CD4-positive, alpha-beta memory T cell (primary cell): Measurements from ENCODE around the gene ZCCHC2. TPM values are rescaled to one million over a fixed set of nuclear protein-coding genes. Genes with fewer than 3 reads are reported as not detected.
A peak's percentile ranks its signal among the peaks of the same experiment; 100 is the strongest.

ENCODE experiments used
- CTCF ChIA-PET: fragments of 350-600 bp; sonication (Branson Sonifier 250); formaldehyde crosslinking; loops from one replicate; lab custom pipeline; 2021; ENCODE audit warnings: inconsistent platforms; ENCODE audit not compliant: partially characterized antibody; lab: Charles Lee
- POLR2A ChIA-PET: fragments of 350-600 bp; sonication (Branson Sonifier 250); formaldehyde crosslinking; loops from one replicate; lab custom pipeline; 2021; ENCODE audit not compliant: partially characterized antibody; lab: Charles Lee
- DNase-seq, 5 donors: peaks; one replicate each; pipeline versions ENCODE4 v3.0.0 to v3.0.0-alpha.2; 2020 to 2022; ENCODE audit warnings: mixed read lengths in 1 of 5
- H3K27ac ChIP-seq: one replicate; pipeline ENCODE4 v1.7.0; 2013; ENCODE audit warnings: low read depth, low read length
- H3K27me3 ChIP-seq: 2 replicates; pipeline ENCODE4 v1.7.0; 2013; ENCODE audit warnings: mild to moderate bottlenecking, low read length, moderate library complexity; ENCODE audit not compliant: insufficient read depth
- H3K36me3 ChIP-seq: 2 replicates; pipeline ENCODE4 v1.7.0; 2013; ENCODE audit warnings: mild to moderate bottlenecking, low read length, moderate library complexity; ENCODE audit not compliant: insufficient read depth
- H3K4me1 ChIP-seq: 2 replicates; pipeline ENCODE4 v1.7.0; 2013; ENCODE audit warnings: mild to moderate bottlenecking, low read length, moderate library complexity; ENCODE audit not compliant: insufficient read depth
- H3K4me3 ChIP-seq, 2 donors: one replicate each; pipeline ENCODE4 v1.7.0; 2013; ENCODE audit warnings: low read length in 2 of 2, mild to moderate bottlenecking in 1 of 2
- H3K9me3 ChIP-seq, 2 donors: one replicate each; pipeline ENCODE4 v1.7.0; 2013; ENCODE audit warnings: low read length in 2 of 2, control low read depth in 1 of 2; ENCODE audit not compliant: control insufficient read depth in 1 of 2
- H3K27ac Mint-ChIP-seq, 7 donors: one replicate each; pipeline ENCODE4 v1.8.0; 2020 to 2021; ENCODE audit warnings: mixed read lengths in 7 of 7, mild to moderate bottlenecking in 6 of 7, inconsistent platforms in 3 of 7, moderate library complexity in 3 of 7
- H3K27me3 Mint-ChIP-seq, 2 donors: one replicate each; pipeline ENCODE4 v1.8.0; 2020 to 2021; ENCODE audit warnings: mixed read lengths in 2 of 2
- H3K36me3 Mint-ChIP-seq, 2 donors: one replicate each; pipeline ENCODE4 v1.8.0; 2020 to 2021; ENCODE audit warnings: mixed read lengths in 2 of 2, inconsistent platforms in 1 of 2, mild to moderate bottlenecking in 1 of 2
- H3K4me1 Mint-ChIP-seq, 4 donors: one replicate each; pipeline ENCODE4 v1.8.0; 2020 to 2021; ENCODE audit warnings: mixed read lengths in 4 of 4, mild to moderate bottlenecking in 1 of 4
- H3K4me3 Mint-ChIP-seq, 8 donors: one replicate each; pipeline ENCODE4 v1.8.0; 2020 to 2021; ENCODE audit warnings: mixed read lengths in 8 of 8, mild to moderate bottlenecking in 7 of 8, moderate library complexity in 6 of 8, inconsistent platforms in 3 of 8
- H3K9me3 Mint-ChIP-seq, 8 donors: one replicate each; pipeline ENCODE4 v1.8.0; 2020 to 2021; ENCODE audit warnings: mixed read lengths in 8 of 8, mild to moderate bottlenecking in 5 of 8, inconsistent platforms in 3 of 8, moderate library complexity in 1 of 8
- intact Hi-C: fragments of 100-400 bp; cut with micrococcal nuclease; formaldehyde crosslinking; loops from one replicate; pipeline ENCODE4 v1.15.1; 2023
- polyA plus RNA-seq, 2 donors: library from polyadenylated mRNA; unstranded; fragments of 300-500 nt; fragmentation: Illumina TruSeq; gene quantifications; one replicate each; pipeline ENCODE4 v1.2.3, GENCODE V29; 2021
- total RNA-seq, 2 experiments: library from RNA; stranded (reverse); gene quantifications; one replicate each; pipeline ENCODE4 v1.2.3, GENCODE V29; 2021

ZCCHC2 gene
- total and polyA plus RNA-seq, 4 experiments from 2014 or later = 1.2 to 52.2 (median 27.0) TPM

DNA sequence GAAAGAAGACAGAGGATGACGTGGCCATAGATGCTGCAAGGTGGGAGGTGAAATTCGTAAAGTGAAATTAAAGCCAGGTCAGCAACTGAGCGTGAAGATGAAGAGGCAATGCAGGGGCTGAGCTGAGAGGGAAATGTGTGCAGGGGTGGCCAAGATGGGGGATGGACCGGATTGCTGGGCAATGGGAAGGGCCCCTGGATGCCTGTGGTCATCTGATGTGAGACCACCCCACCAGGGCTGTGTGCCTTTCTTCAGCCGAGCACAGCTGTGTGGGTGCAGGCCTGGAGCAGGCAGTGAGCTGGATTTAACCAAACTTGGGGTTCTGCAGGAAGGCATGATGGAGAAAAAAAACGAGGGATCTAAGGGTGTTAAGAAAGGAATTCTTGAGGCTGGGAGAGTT lies 80.4 kb downstream of the ZCCHC2 start:
- peaks cover 0 to 2% (median 0%) of the 10 kb centered on the region in 8 donors for H3K9me3 Mint-ChIP-seq
- no peak overlapping the region for H3K27ac ChIP-seq
- peaks cover 11% of the 10 kb centered on the region for H3K27me3 ChIP-seq
- peak overlapping the region in 1 of 7 donors; percentile 14 for H3K27ac Mint-ChIP-seq
- H3K4me1 Mint-ChIP-seq = no peaks in the 10 kb centered on the region
- no peaks in the 10 kb centered on the region for H3K4me1 ChIP-seq
- CTCF ChIA-PET = interaction anchor here (0.7 kb wide), 1 partner anchor 21 kb away, joined by 3 read pairs; no protein-coding TSS in a partner anchor
- no peak overlapping the region for H3K4me3 ChIP-seq
- H3K4me3 Mint-ChIP-seq = no peak overlapping the region
- POLR2A ChIA-PET = interaction anchor here (0.6 kb wide), 1 partner anchor 529 kb away, joined by 5 read pairs; no protein-coding TSS in a partner anchor
- H3K27me3 Mint-ChIP-seq = peaks cover 39 to 50% of the 10 kb centered on the region in 2 donors
- no peaks in the 10 kb centered on the region for H3K9me3 ChIP-seq
- no peaks in the 10 kb centered on the region for H3K36me3 ChIP-seq
- H3K36me3 Mint-ChIP-seq = no peaks in the 10 kb centered on the region
- intact Hi-C loops = no loop called here
- no peak for DNase-seq

DNA sequence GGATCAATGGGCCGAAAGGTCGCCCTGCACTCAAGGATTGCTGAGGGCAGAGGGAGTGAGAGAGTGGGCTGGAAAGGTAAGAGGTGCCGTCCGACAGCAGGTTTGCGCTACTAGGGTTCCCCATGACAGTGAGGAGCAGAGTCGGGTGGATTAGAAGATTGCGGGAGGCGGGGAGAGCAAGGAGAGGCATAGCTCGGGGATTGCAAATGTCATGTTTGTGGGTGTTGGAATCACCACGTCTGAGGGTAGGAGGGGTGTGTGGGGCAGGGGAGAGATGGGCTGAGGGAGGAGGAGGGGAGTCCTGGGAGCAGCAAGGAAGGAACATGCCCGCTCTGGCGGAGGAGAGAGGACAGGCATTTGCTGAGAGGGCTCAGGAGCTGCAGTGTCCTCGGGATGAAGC lies 81.2 kb downstream of the ZCCHC2 start:
- no peaks in the 10 kb centered on the region for H3K9me3 ChIP-seq
- POLR2A ChIA-PET = no interaction called here
- no peak for DNase-seq
- peaks cover 8% of the 10 kb centered on the region for H3K27me3 ChIP-seq
- H3K36me3 ChIP-seq = no peaks in the 10 kb centered on the region
- no peaks in the 10 kb centered on the region for H3K4me1 Mint-ChIP-seq
- no peak overlapping the region for H3K4me3 Mint-ChIP-seq
- intact Hi-C loops = no loop called here
- H3K27me3 Mint-ChIP-seq = peaks cover 31 to 43% of the 10 kb centered on the region in 2 donors
- CTCF ChIA-PET = no interaction called here
- no peak overlapping the region for H3K27ac ChIP-seq
- H3K9me3 Mint-ChIP-seq = peaks cover 0 to 2% (median 0%) of the 10 kb centered on the region in 8 donors
- no peak overlapping the region for H3K4me3 ChIP-seq
- H3K4me1 ChIP-seq = no peaks in the 10 kb centered on the region
- H3K36me3 Mint-ChIP-seq = no peaks in the 10 kb centered on the region
- no peak overlapping the region for H3K27ac Mint-ChIP-seq

DNA sequence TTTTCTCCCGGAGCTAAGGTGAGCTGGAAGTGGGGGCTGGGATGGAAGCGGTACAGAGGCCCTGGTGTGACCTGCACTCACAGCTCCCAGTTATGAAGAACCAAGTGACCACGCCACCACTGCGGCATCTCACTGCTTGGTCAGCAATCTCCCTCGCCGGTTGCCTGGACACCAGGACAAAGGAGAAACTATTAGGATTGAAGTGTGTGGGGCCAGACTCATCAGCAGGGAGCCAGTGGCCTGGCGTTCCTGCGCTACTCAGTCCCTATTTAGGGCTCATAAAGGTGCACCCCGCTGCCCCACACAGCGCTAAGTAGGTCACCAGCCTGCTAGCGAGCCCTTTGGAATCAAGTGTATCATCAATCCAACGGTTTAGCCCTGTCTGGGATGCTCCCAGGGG lies 82.9 kb downstream of the ZCCHC2 start:
- no peak overlapping the region for H3K4me3 ChIP-seq
- no peak overlapping the region for H3K27ac ChIP-seq
- H3K4me1 Mint-ChIP-seq = peaks cover 0 to 3% (median 0%) of the 10 kb centered on the region in 4 donors
- no peaks in the 10 kb centered on the region for H3K36me3 ChIP-seq
- no peak for DNase-seq
- CTCF ChIA-PET = interaction anchor here (1.3 kb wide), 1 partner anchor 19 kb away, joined by 4 read pairs; no protein-coding TSS in a partner anchor
- no peak overlapping the region for H3K4me3 Mint-ChIP-seq
- no peaks in the 10 kb centered on the region for H3K4me1 ChIP-seq
- POLR2A ChIA-PET = no interaction called here
- no peak overlapping the region for H3K27ac Mint-ChIP-seq
- peaks cover 19 to 31% of the 10 kb centered on the region in 2 donors for H3K27me3 Mint-ChIP-seq
- peaks cover 2% of the 10 kb centered on the region for H3K27me3 ChIP-seq
- no peaks in the 10 kb centered on the region for H3K36me3 Mint-ChIP-seq
- H3K9me3 Mint-ChIP-seq = peaks cover 0 to 2% (median 0%) of the 10 kb centered on the region in 8 donors
- no peaks in the 10 kb centered on the region for H3K9me3 ChIP-seq
- intact Hi-C loops = no loop called here

DNA sequence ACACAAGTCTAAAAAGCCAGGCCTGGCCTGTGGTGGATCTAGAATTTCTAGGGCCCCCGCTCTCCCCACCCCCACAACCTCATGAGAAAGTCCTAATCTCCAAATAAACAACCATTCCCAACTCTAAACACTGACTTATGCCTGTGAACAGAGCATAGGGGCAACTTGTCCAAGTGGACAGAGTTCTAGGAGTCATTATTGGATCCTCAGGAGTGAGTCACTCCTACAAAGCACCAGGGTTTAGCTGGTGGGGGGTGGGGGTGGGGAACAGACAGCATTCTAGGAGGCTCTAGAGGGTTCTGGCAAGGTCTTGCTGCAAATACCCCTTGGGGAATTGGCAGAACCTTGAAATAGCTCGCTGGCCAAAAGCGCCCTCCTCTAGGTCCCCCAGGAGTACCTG lies 83.3 kb downstream of the ZCCHC2 start:
- Histone ChIP-seq H3K27ac (no peak overlapping the region), H3K36me3 (no peaks in the 10 kb centered on the region), H3K4me3 (no peak overlapping the region), H3K9me3 (no peaks in the 10 kb centered on the region), H3K27me3 (no peaks in the 10 kb centered on the region), H3K4me1 (no peaks in the 10 kb centered on the region)
- Mint-ChIP-seq H3K4me1 (peaks cover 0 to 5% (median 0%) of the 10 kb centered on the region in 4 donors), H3K27ac (no peak overlapping the region), H3K9me3 (peaks cover 0 to 2% (median 0%) of the 10 kb centered on the region in 8 donors), H3K4me3 (no peak overlapping the region), H3K36me3 (no peaks in the 10 kb centered on the region), H3K27me3 (peaks cover 16 to 29% of the 10 kb centered on the region in 2 donors)
- DNase-seq = no peak
- ChIA-PET POLR2A (no interaction called here), CTCF (no interaction called here)
- intact Hi-C loops = no loop called here

DNA sequence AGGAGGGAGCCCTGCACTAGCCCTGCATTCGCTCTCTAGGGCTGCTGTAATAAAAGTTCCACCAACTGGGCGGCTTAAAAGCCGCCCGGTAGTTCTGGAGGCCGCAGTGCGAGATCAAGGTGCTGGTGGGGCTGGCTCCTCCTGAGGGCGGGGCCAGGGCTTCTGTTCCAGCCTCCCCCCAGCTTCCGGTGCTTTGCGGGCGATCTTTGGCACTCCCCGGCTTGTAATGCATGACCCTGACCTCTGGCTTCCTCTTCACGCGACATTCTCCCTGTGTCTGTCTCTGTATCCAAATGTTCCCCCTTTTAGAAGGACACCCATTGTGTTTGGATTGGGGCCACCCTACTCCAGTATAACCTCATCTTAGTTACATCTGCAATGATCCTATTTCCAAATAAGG lies 84.5 kb downstream of the ZCCHC2 start:
- no peak overlapping the region for H3K27ac Mint-ChIP-seq
- H3K27me3 Mint-ChIP-seq = peaks cover 8 to 19% of the 10 kb centered on the region in 2 donors
- H3K4me3 Mint-ChIP-seq = no peak overlapping the region
- ChIA-PET CTCF (no interaction called here), POLR2A (no interaction called here)
- H3K27me3 ChIP-seq = no peaks in the 10 kb centered on the region
- H3K9me3 ChIP-seq = no peaks in the 10 kb centered on the region
- H3K4me1 Mint-ChIP-seq = peaks cover 0 to 5% (median 0%) of the 10 kb centered on the region in 4 donors
- no peaks in the 10 kb centered on the region for H3K36me3 ChIP-seq
- DNase-seq = no peak
- intact Hi-C loops = no loop called here
- H3K4me1 ChIP-seq = no peaks in the 10 kb centered on the region
- H3K27ac ChIP-seq = no peak overlapping the region
- no peak overlapping the region for H3K4me3 ChIP-seq
- H3K36me3 Mint-ChIP-seq = no peaks in the 10 kb centered on the region
- peaks cover 0 to 2% (median 0%) of the 10 kb centered on the region in 8 donors for H3K9me3 Mint-ChIP-seq

DNA sequence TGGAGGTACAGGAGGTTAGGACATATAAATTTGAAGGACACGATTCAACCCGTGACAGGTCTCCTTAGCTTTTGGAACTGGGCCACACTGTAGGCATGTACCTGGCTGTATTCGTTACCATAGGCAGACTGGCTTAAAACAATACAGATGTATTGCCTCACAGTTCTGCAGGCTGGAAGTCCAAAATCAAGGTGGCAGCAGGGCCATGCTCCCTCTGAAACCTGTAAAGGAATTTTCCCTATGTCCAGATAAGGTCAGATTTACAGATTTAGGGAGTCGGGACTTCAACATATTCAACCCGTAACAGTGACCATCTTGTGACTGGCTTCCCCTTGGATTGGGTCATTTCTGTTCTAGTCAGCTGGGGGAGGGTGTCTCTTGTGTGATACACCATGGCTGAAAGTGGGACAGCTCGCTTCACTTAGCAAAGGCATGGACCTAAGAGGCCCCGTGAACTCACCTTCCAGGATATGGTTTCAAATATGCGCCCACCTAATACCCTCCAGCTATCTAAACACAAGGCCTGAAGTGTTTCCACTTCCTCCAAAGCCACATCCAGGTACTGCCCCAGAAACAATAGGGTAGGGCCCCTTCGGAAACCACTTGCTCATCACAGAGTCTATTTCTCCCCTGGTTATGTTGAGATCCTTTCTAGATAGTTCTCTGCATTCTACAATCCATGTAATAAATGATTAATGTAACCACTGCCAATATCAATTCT lies 85.0 kb downstream of the ZCCHC2 start:
- Histone ChIP-seq H3K27me3 (no peaks in the 10 kb centered on the region), H3K4me1 (no peaks in the 10 kb centered on the region), H3K9me3 (no peaks in the 10 kb centered on the region), H3K27ac (no peak overlapping the region), H3K4me3 (no peak overlapping the region), H3K36me3 (no peaks in the 10 kb centered on the region)
- no peaks in the 10 kb centered on the region for H3K36me3 Mint-ChIP-seq
- H3K4me1 Mint-ChIP-seq = peaks cover 0 to 5% (median 0%) of the 10 kb centered on the region in 4 donors
- POLR2A ChIA-PET = no interaction called here
- no peak overlapping the region for H3K27ac Mint-ChIP-seq
- peaks cover 5 to 22% of the 10 kb centered on the region in 2 donors for H3K27me3 Mint-ChIP-seq
- intact Hi-C loops = no loop called here
- DNase-seq = no peak
- H3K9me3 Mint-ChIP-seq = peaks cover 0 to 2% (median 0%) of the 10 kb centered on the region in 8 donors
- CTCF ChIA-PET = no interaction called here
- H3K4me3 Mint-ChIP-seq = no peak overlapping the region

DNA sequence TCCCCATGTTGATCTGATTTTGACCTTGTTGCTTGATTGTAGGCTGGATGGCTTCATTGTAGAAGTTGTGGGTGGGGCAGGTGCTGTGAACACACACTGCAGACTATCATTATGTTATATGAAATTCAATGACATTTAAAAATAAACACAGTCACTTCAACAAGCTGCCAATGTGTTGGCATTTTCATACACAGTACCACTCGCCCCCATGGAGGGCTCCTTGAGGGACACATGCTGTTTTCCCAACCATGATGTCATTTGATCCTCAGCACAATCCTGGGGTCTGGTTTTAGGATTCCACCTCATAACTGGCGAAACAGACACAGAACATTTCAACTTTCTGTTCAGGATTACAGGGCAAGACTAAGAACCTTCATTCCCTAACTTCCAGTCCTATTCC lies 86.9 kb downstream of the ZCCHC2 start:
- no peaks in the 10 kb centered on the region for H3K9me3 ChIP-seq
- POLR2A ChIA-PET = no interaction called here
- Mint-ChIP-seq H3K4me3 (no peak overlapping the region), H3K27me3 (peaks cover 6 to 17% of the 10 kb centered on the region in 2 donors), H3K9me3 (peaks cover 0 to 2% (median 0%) of the 10 kb centered on the region in 8 donors), H3K4me1 (peaks cover 0 to 5% (median 0%) of the 10 kb centered on the region in 4 donors), H3K27ac (no peak overlapping the region), H3K36me3 (no peaks in the 10 kb centered on the region)
- H3K4me1 ChIP-seq = no peaks in the 10 kb centered on the region
- H3K4me3 ChIP-seq = no peak overlapping the region
- no peaks in the 10 kb centered on the region for H3K36me3 ChIP-seq
- intact Hi-C loops = no loop called here
- no peak overlapping the region for H3K27ac ChIP-seq
- no peak for DNase-seq
- CTCF ChIA-PET = no interaction called here
- no peaks in the 10 kb centered on the region for H3K27me3 ChIP-seq
